Nephron (organoid): ENCODE results near the gene HPCAL1.
"Not testable (repeated sequence)": the region's sequence is repeated elsewhere in the genome, so short reads cannot be mapped to it uniquely, and the experiment has no call there.

Experiments used
- H3K27ac Mint-ChIP-seq, 3 experiments: 2 replicates each; pipeline ENCODE4 v1.8.0; 2020; ENCODE audit warnings: mixed read lengths in 3 of 3, mild to moderate bottlenecking in 2 of 3, moderate library complexity in 1 of 3
- H3K27me3 Mint-ChIP-seq: 2 replicates; pipeline ENCODE4 v1.8.0; 2021; ENCODE audit warnings: low read depth, mild to moderate bottlenecking, moderate library complexity, mixed read lengths
- H3K36me3 Mint-ChIP-seq: 2 replicates; pipeline ENCODE4 v1.8.0; 2020; ENCODE audit warnings: low read depth, mixed read lengths
- H3K4me1 Mint-ChIP-seq: 2 replicates; pipeline ENCODE4 v1.8.0; 2020; ENCODE audit warnings: mixed read lengths
- H3K4me3 Mint-ChIP-seq, 3 experiments: 2 replicates each; pipeline ENCODE4 v1.8.0; 2020; ENCODE audit warnings: mild to moderate bottlenecking in 3 of 3, mixed read lengths in 3 of 3, moderate library complexity in 2 of 3
- H3K9me3 Mint-ChIP-seq: 2 replicates; pipeline ENCODE4 v1.8.0; 2020; ENCODE audit warnings: mixed read lengths
- CTCF ChIP-seq, 3 experiments: fragments of 200-600 bp; sonication (generic); IDR thresholded peaks; one replicate each; pipeline ENCODE4 v1.5.0; 2021; ENCODE audit warnings: antibody characterized with exemption in 3 of 3; ENCODE audit not compliant: unreplicated experiment in 3 of 3

Gene HPCAL1

GRCh38 chr2:10297959-10298531, 4.7 kb upstream of the HPCAL1 start:
- Mint-ChIP-seq H3K27ac (no peak overlapping the region), H3K36me3 (no peaks in the 10 kb centered on the region), H3K4me1 (no peaks in the 10 kb centered on the region), H3K27me3 (peaks cover 8% of the 10 kb centered on the region), H3K9me3 (peaks cover 12% of the 10 kb centered on the region), H3K4me3 (no peak overlapping the region)
- TF ChIP-seq CTCF (IDR thresholded peaks at IDR 0.05; ENCODE audit: unreplicated experiment in 3 of 3), result no peak

GRCh38 chr2:10298777-10299176, 3.9 kb upstream of the HPCAL1 start:
- not testable (repeated sequence) for H3K4me3 Mint-ChIP-seq, H3K36me3 Mint-ChIP-seq, H3K27ac Mint-ChIP-seq, H3K4me1 Mint-ChIP-seq
- peaks cover 12% of the 10 kb centered on the region for H3K9me3 Mint-ChIP-seq
- H3K27me3 Mint-ChIP-seq, result peaks cover 14% of the 10 kb centered on the region

DNA sequence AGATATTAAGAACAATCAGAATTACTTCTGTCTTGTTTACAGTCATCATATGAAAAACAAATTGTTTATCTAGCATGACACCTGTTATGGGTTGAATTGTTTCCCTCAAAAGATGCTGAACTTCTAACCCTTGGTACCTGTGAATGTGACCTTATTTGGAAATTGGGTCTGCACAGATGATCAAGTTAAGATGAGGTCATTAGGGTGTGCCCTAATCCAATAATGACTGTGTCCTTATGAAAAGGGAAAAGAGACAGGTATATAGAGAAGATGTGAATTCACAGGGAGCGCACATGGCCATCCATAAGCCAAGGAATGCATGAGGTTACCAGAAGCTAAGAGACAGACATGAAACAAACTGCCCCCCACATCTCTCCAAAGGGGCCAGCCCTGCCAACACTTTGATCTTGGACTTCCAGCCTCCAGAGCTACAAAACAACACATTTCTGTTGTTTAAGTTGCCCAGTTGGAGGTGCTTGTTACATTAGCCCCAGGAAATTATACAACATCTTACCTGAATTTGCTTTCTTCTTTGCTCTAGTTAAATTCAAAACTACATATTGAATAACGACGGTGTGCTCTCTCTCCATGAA, 2.3 kb upstream of the HPCAL1 start:
- H3K36me3 Mint-ChIP-seq, result no peaks in the 10 kb centered on the region
- H3K27ac Mint-ChIP-seq, result peak overlapping the region in 2 of 3 experiments; percentile 8 to 59
- peaks cover 30% of the 10 kb centered on the region for H3K27me3 Mint-ChIP-seq
- no peak for TF ChIP-seq CTCF (IDR thresholded peaks at IDR 0.05; ENCODE audit: unreplicated experiment in 3 of 3)
- H3K4me1 Mint-ChIP-seq, result peaks cover 4% of the 10 kb centered on the region
- H3K4me3 Mint-ChIP-seq, result peak overlapping the region; percentile 66 to 80 (median 78)
- peaks cover 3% of the 10 kb centered on the region for H3K9me3 Mint-ChIP-seq

DNA sequence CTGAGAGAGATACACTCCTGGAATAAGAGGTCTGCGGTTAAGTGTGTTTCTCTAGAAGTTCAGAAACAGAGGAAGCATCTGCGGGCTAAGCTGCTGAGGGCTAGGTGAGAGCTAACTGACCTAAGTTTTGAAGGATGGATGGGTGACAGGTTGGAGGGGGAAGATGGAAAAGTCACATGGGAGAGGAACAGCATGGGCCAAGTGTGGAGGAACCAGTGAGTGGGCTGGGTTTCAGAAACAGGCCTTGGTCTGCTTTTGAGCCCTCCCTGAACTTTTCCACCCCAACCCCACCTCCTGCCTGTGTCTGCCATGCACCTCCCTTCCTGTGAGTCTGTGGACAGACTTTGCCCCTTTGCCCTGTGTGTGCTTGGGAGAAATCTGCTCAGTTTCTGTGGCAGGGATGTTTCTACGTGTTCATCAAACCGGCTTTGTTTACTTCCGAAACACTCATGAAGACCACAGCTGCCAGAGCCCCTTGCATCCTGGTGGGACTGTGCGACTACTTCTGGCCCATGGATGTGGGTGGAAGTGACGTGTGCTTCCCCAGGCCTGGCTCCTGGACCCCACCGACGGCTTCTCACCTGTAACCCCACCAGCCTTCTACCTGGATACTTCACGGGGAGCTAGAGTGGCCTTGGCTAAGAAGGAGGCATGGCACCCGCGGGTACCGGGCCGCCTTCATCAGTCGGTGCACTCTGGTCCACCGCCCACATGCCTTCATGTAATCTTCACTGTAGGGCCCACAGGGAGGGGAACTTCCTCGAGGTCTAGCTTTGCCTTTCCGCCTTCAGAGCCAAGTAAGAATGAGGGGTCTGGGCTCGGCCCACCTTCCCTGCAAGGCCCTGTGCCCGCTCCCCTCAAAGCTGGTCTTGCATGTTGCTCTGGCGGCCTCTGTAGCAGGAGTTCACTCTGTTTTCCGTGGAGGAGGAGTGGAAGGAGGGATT, 1.4 kb upstream of the HPCAL1 start:
- no peak for TF ChIP-seq CTCF (IDR thresholded peaks at IDR 0.05; ENCODE audit: unreplicated experiment in 3 of 3)
- H3K27me3 Mint-ChIP-seq, result peaks cover 38% of the 10 kb centered on the region
- no peaks in the 10 kb centered on the region for H3K36me3 Mint-ChIP-seq
- H3K4me3 Mint-ChIP-seq, result peak overlapping the region; percentile 69 to 80 (median 78)
- peaks cover 4% of the 10 kb centered on the region for H3K4me1 Mint-ChIP-seq
- peak overlapping the region; percentile 12 to 87 (median 28) for H3K27ac Mint-ChIP-seq
- H3K9me3 Mint-ChIP-seq, result peaks cover 3% of the 10 kb centered on the region

GRCh38 chr2:10301941-10302478, 694 bp upstream of the HPCAL1 start:
- TF ChIP-seq CTCF (IDR thresholded peaks at IDR 0.05; ENCODE audit: unreplicated experiment in 3 of 3), result no peak
- Mint-ChIP-seq H3K4me1 (peaks cover 4% of the 10 kb centered on the region), H3K27ac (peak overlapping the region; percentile 12 to 87 (median 28)), H3K36me3 (no peaks in the 10 kb centered on the region), H3K4me3 (peak overlapping the region; percentile 69 to 78 (median 78)), H3K9me3 (peaks cover 3% of the 10 kb centered on the region), H3K27me3 (peaks cover 46% of the 10 kb centered on the region)

- H3K36me3 Mint-ChIP-seq, result no peaks in the 10 kb centered on the region
- no peak for TF ChIP-seq CTCF (IDR thresholded peaks at IDR 0.05; ENCODE audit: unreplicated experiment in 3 of 3)
- peak overlapping the region in 2 of 3 experiments; percentile 57 to 63 for H3K27ac Mint-ChIP-seq
- peak overlapping the region; percentile 88 to 97 (median 93) for H3K4me3 Mint-ChIP-seq
- H3K27me3 Mint-ChIP-seq, result peaks cover 54% of the 10 kb centered on the region
- H3K4me1 Mint-ChIP-seq, result peaks cover 4% of the 10 kb centered on the region
- H3K9me3 Mint-ChIP-seq, result peaks cover 3% of the 10 kb centered on the region
Observed at GRCh38 chr2:10303181-10303693, 533 bp downstream of the HPCAL1 start.
